Stimulated activated CD8-positive, alpha-beta memory T cell treated with anti-CD3 and anti-CD28 coated beads, Interleukin-2, amount 100 ng/mL, for 48 hours (primary cell): ENCODE results near the gene RALGAPB.
"Not testable (repeated sequence)": the region's sequence is repeated elsewhere in the genome, so short reads cannot be mapped to it uniquely, and the experiment has no call there.

Experiments used
- DNase-seq, 2 donors: peaks; one replicate each; pipeline ENCODE4 v3.0.0-alpha.2; 2020; ENCODE audit warnings: low read depth in 2 of 2

The RALGAPB gene

GRCh38 chr20:38472513-38473366 lies at the start of gene RALGAPB:
RALGAPB (plus strand) TSS chr20:38472843; CDS start chr20:38488433, 15,590 bp downstream.
- peak; percentile 98 for DNase-seq

- no peak for DNase-seq
Observed at GRCh38 chr20:38423541-38423940, 49.1 kb upstream of the RALGAPB start.

- no peak for DNase-seq
Observed at GRCh38 chr20:38424401-38424800, 48.2 kb upstream of the RALGAPB start.

- peak in 1 of 2 donors; percentile 27 for DNase-seq
Observed at GRCh38 chr20:38426006-38426897, 46.4 kb upstream of the RALGAPB start.

- DNase-seq = no peak
Observed at GRCh38 chr20:38427655-38428023, 45.0 kb upstream of the RALGAPB start.

GRCh38 chr20:38428800-38429199 lies 43.8 kb upstream of the RALGAPB start:
- DNase-seq = no peak

- no peak for DNase-seq
Observed at GRCh38 chr20:38429301-38429700, 43.3 kb upstream of the RALGAPB start.

- DNase-seq = no peak
Observed at GRCh38 chr20:38430679-38431325, 41.8 kb upstream of the RALGAPB start.

GRCh38 chr20:38432292-38432691 lies 40.4 kb upstream of the RALGAPB start:
- DNase-seq = no peak

GRCh38 chr20:38432870-38433269 lies 39.8 kb upstream of the RALGAPB start:
- DNase-seq = not testable (repeated sequence)

- no peak for DNase-seq
Observed at GRCh38 chr20:38433304-38433972, 39.2 kb upstream of the RALGAPB start.

GRCh38 chr20:38434301-38434741 lies 38.3 kb upstream of the RALGAPB start:
- DNase-seq = no peak

- peak; percentile 81 to 84 for DNase-seq
Observed at GRCh38 chr20:38434770-38435554, 37.7 kb upstream of the RALGAPB start, which contains the start of gene SNHG17. SNHG17 (minus strand) TSS chr20:38435328.

GRCh38 chr20:38435555-38435939 lies 37.1 kb upstream of the RALGAPB start:
- DNase-seq = no peak

GRCh38 chr20:38437796-38438195 lies 34.8 kb upstream of the RALGAPB start:
- no peak for DNase-seq

- not testable (repeated sequence) for DNase-seq
Observed at GRCh38 chr20:38441110-38441509, 31.5 kb upstream of the RALGAPB start.

GRCh38 chr20:38441916-38442315 lies 30.7 kb upstream of the RALGAPB start:
- no peak for DNase-seq

- DNase-seq = no peak
Observed at GRCh38 chr20:38445381-38445796, 27.3 kb upstream of the RALGAPB start.

GRCh38 chr20:38445901-38446425 lies 26.7 kb upstream of the RALGAPB start:
- DNase-seq = no peak
